Measurements from ENCODE around the gene TTC3. TPM values are rescaled to one million over a fixed set of nuclear protein-coding genes. Genes with fewer than 3 reads are reported as not detected.

The TTC3 gene
- total and polyA plus RNA-seq, 2 experiments from 2014 or later, result 146 to 196 TPM

DNA sequence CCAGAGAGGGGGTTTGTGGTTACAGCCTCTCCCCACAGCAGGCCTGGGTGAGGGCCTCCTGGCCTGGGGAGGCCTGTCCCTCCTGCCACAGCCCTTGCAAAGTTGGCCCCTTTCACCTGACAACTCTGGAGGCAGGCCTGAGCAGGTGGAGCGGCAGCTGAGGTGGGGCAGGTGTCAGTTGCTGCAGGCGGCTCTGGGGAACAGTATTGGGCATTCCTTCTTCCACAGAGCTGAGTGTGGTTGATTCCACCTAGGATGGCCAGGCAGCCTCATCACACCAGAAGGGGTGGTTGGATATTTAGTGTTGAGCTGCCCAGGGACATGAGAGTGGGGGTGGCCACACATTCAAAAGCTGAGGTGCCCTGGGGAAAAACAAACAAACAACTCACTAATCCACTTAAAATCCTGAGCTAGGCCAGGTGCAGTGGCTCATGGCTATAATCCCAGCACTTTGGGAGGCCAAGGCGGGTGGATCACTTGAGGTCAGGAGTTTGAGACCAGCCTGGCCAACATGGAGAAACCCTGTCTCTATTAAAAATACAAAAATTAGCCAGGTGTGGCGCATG lies 31.3 kb upstream of the TTC3 start:
- H3K9me3 ChIP-seq (ENCODE audit: low read depth), result no peaks in the 10 kb centered on the region
- 86% methylated on average over 4 of the region's 4 CpGs for WGBS (ENCODE audit: low lambda C conversion rate, missing lambda C conversion rate)
- no peak for DNase-seq (ENCODE audit: low spot score)

DNA sequence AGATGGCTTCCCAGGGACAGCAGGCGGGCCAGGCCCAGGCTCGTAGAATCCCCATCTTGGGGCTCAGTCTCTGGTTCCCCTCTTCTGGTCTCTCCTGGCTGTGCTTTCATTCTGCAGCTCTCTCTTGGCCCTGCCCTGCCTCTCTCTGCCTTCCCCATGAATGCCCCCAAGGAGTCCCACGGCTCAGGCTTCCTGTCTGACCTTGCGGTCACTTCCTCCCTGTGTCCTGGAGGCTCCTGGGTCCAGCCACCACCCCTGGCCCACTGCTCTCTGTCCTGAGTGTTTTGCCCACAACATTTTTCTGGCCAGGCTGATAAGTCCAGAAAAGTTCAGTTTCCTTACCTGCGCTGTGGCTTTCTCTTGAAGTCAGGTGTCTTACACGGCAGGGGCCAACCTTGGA lies 29.2 kb upstream of the TTC3 start:
- no peaks in the 10 kb centered on the region for H3K9me3 ChIP-seq (ENCODE audit: low read depth)
- H3K27me3 ChIP-seq, result no peaks in the 10 kb centered on the region
- no peak overlapping the region for H2AFZ ChIP-seq
- H4K20me1 ChIP-seq (ENCODE audit: insufficient read depth, poor library complexity, severe bottlenecking), result no peaks in the 10 kb centered on the region
- no peaks in the 10 kb centered on the region for H3K4me1 ChIP-seq (ENCODE audit: insufficient read depth)
- H3K79me2 ChIP-seq, result no peaks in the 10 kb centered on the region
- no peak overlapping the region for H3K4me2 ChIP-seq
- no peak overlapping the region for H3K27ac ChIP-seq
- no peaks in the 10 kb centered on the region for H3K9me2 ChIP-seq (replicated peaks; ENCODE audit: insufficient read depth)
- no peak for DNase-seq (ENCODE audit: low spot score)
- WGBS (ENCODE audit: low lambda C conversion rate, missing lambda C conversion rate), result 95% methylated on average over 5 of the region's 6 CpGs
- no peak overlapping the region for H3K4me3 ChIP-seq
- TF ChIP-seq, protein P1, sequence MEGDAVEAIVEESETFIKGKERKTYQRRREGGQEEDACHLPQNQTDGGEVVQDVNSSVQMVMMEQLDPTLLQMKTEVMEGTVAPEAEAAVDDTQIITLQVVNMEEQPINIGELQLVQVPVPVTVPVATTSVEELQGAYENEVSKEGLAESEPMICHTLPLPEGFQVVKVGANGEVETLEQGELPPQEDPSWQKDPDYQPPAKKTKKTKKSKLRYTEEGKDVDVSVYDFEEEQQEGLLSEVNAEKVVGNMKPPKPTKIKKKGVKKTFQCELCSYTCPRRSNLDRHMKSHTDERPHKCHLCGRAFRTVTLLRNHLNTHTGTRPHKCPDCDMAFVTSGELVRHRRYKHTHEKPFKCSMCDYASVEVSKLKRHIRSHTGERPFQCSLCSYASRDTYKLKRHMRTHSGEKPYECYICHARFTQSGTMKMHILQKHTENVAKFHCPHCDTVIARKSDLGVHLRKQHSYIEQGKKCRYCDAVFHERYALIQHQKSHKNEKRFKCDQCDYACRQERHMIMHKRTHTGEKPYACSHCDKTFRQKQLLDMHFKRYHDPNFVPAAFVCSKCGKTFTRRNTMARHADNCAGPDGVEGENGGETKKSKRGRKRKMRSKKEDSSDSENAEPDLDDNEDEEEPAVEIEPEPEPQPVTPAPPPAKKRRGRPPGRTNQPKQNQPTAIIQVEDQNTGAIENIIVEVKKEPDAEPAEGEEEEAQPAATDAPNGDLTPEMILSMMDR (IDR thresholded peaks at IDR 0.05; ENCODE audit: poor library complexity), result no peak
- TF ChIP-seq EZH2phosphoT487 (IDR thresholded peaks at IDR 0.05; ENCODE audit: low read depth, severe bottlenecking, unreplicated experiment) (no peak), EZH2 (IDR thresholded peaks at IDR 0.05; ENCODE audit: borderline replicate concordance) (no peak)
- H3K36me3 ChIP-seq (replicated peaks; ENCODE audit: insufficient read depth, low read depth), result no peaks in the 10 kb centered on the region

More for the DNA sequence above, 31.3 kb upstream of the TTC3 start:
- H3K36me3 ChIP-seq (replicated peaks; ENCODE audit: insufficient read depth, low read depth), result no peaks in the 10 kb centered on the region
- H3K27me3 ChIP-seq, result no peaks in the 10 kb centered on the region
- no peak overlapping the region for H3K27ac ChIP-seq
- no peaks in the 10 kb centered on the region for H3K79me2 ChIP-seq
- no peaks in the 10 kb centered on the region for H4K20me1 ChIP-seq (ENCODE audit: insufficient read depth, poor library complexity, severe bottlenecking)
- H3K9me2 ChIP-seq (replicated peaks; ENCODE audit: insufficient read depth), result no peaks in the 10 kb centered on the region
- no peaks in the 10 kb centered on the region for H3K4me1 ChIP-seq (ENCODE audit: insufficient read depth)
- no peak overlapping the region for H3K4me2 ChIP-seq
- H2AFZ ChIP-seq, result no peak overlapping the region
- TF ChIP-seq EZH2phosphoT487 (IDR thresholded peaks at IDR 0.05; ENCODE audit: low read depth, severe bottlenecking, unreplicated experiment), result no peak
- TF ChIP-seq EZH2 (IDR thresholded peaks at IDR 0.05; ENCODE audit: borderline replicate concordance), result no peak
- TF ChIP-seq, protein P1 (IDR thresholded peaks at IDR 0.05; ENCODE audit: poor library complexity), result no peak
- H3K4me3 ChIP-seq, result no peak overlapping the region

DNA sequence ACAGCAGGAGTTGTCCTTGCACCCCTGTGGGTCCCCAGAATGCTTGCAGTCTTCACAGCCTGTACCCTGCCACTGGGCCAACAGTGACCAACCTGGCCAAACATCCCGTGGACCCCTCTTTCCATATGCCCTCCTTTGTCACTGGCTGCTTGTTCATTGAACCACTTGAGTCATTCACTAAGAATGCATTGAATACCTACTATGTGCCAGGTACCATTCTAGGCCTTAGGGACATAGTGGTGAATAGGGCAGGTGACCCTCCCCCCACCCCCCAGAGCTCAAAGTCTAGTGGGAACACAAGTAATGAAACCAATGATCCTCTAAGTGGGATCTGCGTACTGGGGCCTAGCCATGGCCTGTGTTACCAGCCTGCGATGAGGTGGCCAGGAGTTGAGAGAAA lies 28.4 kb upstream of the TTC3 start:
- 97% methylated on average over 3 of the region's 3 CpGs for WGBS (ENCODE audit: low lambda C conversion rate, missing lambda C conversion rate)
- Histone ChIP-seq H3K79me2 (no peaks in the 10 kb centered on the region), H3K27me3 (no peaks in the 10 kb centered on the region), H3K4me1 (ENCODE audit: insufficient read depth) (no peaks in the 10 kb centered on the region), H3K27ac (no peak overlapping the region), H3K36me3 (replicated peaks; ENCODE audit: insufficient read depth, low read depth) (no peaks in the 10 kb centered on the region), H3K9me3 (ENCODE audit: low read depth) (no peaks in the 10 kb centered on the region), H3K9me2 (replicated peaks; ENCODE audit: insufficient read depth) (no peaks in the 10 kb centered on the region), H3K4me3 (no peak overlapping the region), H4K20me1 (ENCODE audit: insufficient read depth, poor library complexity, severe bottlenecking) (no peaks in the 10 kb centered on the region), H3K4me2 (no peak overlapping the region), H2AFZ (no peak overlapping the region)
- TF ChIP-seq EZH2phosphoT487 (IDR thresholded peaks at IDR 0.05; ENCODE audit: low read depth, severe bottlenecking, unreplicated experiment) (no peak), EZH2 (IDR thresholded peaks at IDR 0.05; ENCODE audit: borderline replicate concordance) (no peak)
- TF ChIP-seq, protein P1 (IDR thresholded peaks at IDR 0.05; ENCODE audit: poor library complexity), result no peak
- no peak for DNase-seq (ENCODE audit: low spot score)
